Stimulated activated CD4-positive, alpha-beta T cell treated with anti-CD3 and anti-CD28 coated beads, Interleukin-12 subunit alpha, Interleukin-12 subunit beta, amount 100 ng/mL, for 48 hours (primary cell): ENCODE data around the gene GPD2.
"Not testable (repeated sequence)": the region's sequence is repeated elsewhere in the genome, so short reads cannot be mapped to it uniquely, and the experiment has no call there.

Experiments
- DNase-seq, 3 donors: peaks; one replicate each; pipeline ENCODE4 v3.0.0-alpha.2; 2020; ENCODE audit warnings: low read depth in 2 of 3, low spot score in 1 of 3

The GPD2 gene

DNA sequence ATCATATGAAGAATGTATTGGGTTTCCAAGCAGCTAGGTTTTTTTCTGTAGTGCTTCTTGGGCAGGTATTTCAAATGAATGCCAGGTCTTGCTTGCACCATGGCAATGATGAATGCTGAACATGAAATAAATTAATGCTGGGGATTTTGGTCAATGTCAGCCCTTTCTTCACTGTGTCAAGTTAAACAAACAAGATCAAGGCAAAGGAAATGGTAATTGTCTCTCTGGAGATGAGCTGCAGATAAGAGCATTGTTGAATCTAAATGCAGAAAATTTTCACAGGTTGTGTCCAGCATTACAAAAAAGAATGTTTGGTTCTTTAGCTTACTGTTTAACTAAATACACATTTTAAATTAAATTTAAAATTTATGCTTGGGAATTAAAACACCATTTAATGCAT lies 144.3 kb downstream of the GPD2 start:
- DNase-seq = no peak

GRCh38 chr2:156581280-156581679 lies 145.1 kb downstream of the GPD2 start:
- DNase-seq = no peak

DNA sequence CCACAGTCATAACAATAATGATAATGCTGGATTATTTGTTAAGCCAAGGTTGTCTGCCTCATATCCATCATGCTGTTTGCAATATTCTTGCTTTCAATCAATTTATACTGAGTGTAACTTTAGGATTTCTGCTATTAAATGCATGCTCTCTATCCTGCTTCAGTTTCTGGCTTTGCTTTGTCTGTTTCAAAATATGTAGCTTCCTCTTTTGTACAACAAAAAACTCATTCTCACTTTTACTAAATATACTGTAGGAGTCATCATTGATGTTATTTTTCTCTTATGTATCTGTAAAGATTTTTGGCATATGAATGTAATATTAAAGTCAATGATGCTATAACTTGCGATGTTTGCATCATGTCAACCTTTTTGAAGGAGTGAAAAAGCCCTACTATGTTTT lies 149.3 kb downstream of the GPD2 start:
- DNase-seq = no peak

- DNase-seq = no peak
Observed at GRCh38 chr2:156586621-156587020, 150.4 kb downstream of the GPD2 start.

GRCh38 chr2:156589381-156590079 lies 153.4 kb downstream of the GPD2 start:
- no peak for DNase-seq

- DNase-seq = no peak
Observed at GRCh38 chr2:156590085-156590739, 154.0 kb downstream of the GPD2 start.

GRCh38 chr2:156592809-156593593 lies 156.8 kb downstream of the GPD2 start:
- no peak for DNase-seq

DNA sequence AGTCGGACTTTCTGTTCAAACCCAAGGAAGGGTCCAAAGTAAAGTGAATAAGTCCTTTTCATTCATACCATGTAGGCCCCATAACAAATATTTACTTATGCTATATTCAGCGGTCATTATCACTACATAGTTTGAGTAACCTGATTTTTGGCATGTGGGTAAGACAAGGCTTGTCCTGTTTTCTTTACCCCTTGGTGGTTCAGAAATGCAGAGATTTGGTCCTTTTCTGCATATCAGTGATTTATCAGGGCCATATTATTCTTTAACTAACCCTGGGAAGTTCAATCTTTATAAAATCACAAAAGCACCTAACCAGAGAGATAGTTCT lies 157.4 kb downstream of the GPD2 start:
- no peak for DNase-seq

DNA sequence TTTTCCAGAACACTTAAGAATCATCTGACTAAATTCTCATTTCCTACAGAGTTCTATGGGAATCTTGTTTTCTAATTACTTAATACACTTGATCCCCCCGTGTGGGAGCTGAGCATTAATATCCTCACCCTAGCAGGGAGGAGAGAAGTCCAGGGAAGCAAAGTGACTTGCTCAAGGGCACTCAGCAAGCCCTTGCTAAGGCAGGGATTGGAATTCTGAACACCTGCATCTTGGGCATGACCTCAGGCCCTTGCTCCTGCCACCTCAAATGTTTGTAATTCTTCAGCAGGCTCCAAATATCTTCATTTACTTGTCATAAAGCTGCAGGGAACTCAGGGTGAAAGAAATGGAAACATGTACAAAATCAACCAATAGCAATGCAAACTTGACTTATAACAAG lies 162.4 kb downstream of the GPD2 start:
- DNase-seq = no peak

DNA sequence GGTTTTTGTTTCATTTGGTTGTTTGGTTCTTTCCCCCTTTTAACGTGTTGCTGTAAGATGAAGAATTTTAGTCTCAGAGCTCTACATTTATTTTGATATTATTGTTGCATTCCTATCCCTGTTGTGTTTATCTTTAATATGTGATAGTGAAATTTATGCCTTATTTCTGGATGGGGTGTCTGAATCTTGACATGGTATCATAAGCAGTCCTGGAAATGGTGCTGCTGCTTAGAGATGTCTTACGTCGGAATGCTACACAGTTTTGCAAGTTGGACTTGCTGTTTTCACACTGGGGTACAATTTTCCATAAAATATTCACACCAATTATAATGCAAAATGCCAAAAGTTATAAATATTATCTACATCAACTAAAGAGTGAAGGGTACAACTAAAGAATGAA lies 164.0 kb downstream of the GPD2 start:
- no peak for DNase-seq

- no peak for DNase-seq
Observed at GRCh38 chr2:156601855-156602551, 165.8 kb downstream of the GPD2 start.

- no peak for DNase-seq
Observed at GRCh38 chr2:156602552-156602933, 166.4 kb downstream of the GPD2 start.

- DNase-seq = no peak
Observed at GRCh38 chr2:156615836-156616322, 179.7 kb downstream of the GPD2 start.

GRCh38 chr2:156618071-156618470 lies 181.9 kb downstream of the GPD2 start:
- DNase-seq = not testable (repeated sequence)

DNA sequence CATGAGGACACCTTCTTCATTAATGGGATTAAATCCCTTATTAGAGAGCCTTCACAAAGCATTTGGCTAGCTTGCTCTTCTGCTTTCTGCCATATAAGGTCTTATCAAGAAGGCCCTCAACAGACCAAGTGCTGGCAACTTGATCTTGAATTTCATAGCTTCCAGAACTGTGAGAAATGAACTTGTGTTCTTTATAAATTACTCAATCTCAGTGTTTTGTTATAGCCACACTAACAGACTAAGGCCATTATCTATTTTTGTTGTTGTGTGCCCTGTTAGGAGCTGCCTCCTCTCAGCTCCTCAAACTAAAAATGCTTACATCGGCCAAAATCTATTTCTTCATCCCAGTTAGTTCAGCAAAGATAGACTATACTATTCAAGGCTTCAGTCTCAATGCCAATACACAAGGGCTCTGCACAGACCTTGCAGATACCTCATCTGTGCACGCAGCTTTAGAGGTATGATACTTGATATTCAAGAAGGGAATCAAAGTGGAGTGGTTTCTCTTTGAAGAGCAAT lies 182.9 kb downstream of the GPD2 start:
- DNase-seq = no peak

- DNase-seq = no peak
Observed at GRCh38 chr2:156622491-156622890, 186.3 kb downstream of the GPD2 start.

DNA sequence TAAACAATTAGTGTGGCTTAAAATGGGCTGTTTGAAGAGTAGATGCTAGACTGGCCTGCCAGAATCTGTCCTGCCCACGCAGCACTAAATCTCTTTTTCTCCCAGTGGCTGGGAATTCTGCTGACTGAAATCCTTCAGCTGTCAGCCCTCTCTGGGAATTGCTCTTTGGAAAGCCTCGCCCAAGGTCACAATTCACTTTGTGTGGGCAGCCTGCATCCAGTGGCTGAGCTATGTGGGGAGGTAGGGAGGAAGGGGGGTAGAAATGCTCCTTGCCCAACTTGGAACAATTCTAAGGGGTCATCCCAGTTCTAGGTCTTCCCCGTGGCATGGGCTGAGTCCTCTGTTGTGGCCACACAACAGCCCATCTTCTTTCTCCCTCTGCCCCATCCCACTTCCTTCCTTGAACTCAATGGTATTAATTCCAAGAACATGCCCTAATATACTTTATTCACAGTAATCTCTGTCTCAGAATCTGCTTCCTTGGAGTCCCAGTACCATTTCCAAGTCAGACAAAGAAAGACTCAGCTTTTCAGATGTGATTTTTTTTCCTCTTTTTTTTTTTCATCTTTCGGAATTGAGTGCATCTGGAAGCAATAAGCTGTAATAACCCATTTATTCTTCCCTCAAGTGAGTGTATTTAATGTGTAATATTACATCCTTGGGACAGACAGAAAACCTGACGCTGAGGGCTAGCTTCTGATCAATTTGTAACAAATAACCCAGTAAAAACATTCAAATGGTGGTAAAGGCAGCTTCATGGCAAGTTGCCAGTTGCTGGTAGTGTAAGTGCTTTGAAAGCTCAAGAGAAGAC lies 189.4 kb downstream of the GPD2 start:
- DNase-seq = no peak

DNA sequence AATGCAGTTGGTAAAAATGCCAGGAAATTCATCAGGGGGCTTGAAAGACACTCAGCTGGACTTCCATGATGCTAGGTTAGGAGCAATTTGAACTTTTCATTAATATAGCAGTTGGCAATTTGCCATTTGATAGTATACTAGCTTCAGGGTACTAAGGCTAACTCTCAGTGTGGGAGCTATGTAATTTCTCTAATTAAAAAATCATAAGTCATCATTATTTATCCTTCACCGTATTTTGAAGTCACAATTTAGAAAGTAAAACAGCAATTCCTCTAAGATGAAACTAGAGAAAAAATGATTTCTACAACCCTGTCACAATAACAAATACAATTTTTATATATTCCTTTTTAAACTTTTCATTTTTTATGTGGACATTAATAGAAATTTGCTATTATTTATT lies 190.8 kb downstream of the GPD2 start:
- DNase-seq = no peak

GRCh38 chr2:156630579-156631337 lies 194.6 kb downstream of the GPD2 start:
- no peak for DNase-seq

DNA sequence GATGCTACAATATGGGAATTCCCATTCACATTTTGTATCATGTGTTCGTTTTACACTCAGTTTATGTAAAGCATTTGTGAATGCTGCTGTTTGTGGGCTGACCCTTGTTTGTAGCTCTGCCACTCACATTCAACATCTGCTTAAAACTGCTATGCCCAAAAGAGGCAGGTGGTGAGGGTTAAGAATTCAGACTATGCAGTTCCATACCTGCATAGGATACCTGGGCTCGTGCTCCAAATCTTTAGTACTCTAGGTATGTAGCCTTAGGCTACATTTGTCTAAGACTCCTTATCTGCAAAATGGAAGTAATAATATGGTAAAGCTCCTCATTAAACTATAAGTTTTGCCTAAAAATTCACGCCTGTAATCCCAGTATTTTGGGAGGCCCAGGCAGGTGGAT lies 199.5 kb downstream of the GPD2 start:
- no peak for DNase-seq
